GM19324 (cell line): ENCODE results near the gene NMUR1.

Experiments used
- ATAC-seq: cut with Tn5 transposase; IDR thresholded peaks from one replicate; pipeline ENCODE4 v1.9.1; 2021; ENCODE audit warnings: mild to moderate bottlenecking, moderate library complexity; ENCODE audit not compliant: unreplicated experiment, low FRiP score

The NMUR1 gene

DNA sequence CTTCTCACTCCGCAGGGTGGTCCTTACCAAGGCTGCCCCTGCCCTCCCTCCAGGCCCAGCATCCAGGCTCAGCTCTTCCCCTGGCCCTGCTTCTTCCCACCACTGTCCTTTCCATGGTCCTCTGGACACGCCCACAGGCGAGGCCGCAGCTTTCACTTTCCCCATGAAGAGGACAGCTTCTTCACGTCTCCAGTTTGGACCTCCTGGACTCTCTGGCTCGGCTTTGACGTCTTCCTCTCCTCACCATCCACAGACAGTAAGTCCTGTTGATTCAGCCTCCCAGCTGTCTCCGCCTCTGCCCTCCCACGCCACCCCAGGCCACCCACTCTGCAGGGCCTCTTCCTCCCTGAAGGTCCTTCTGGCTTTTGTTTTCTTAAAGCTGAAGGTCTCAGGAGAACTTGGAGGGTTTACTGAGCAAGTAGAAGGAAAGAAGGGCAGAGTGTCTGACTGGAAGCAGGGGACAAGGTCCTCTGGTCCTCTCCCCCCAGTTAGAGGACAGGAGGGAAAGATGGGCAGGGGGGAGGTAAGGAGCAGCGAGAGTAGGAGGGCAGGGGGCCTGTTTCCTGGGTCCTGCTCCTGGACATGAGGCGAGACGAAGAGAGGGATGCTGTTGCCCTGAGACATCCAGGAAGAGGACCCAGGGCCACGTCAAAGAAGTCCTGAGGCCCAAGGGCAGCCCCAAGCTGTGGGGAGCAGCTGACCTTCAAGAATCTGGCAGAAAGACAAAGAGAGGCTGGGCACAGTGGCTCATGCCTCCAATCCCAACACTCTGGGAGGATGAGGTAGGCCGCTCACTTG lies 24.7 kb upstream of the NMUR1 start:
- no peak for ATAC-seq

DNA sequence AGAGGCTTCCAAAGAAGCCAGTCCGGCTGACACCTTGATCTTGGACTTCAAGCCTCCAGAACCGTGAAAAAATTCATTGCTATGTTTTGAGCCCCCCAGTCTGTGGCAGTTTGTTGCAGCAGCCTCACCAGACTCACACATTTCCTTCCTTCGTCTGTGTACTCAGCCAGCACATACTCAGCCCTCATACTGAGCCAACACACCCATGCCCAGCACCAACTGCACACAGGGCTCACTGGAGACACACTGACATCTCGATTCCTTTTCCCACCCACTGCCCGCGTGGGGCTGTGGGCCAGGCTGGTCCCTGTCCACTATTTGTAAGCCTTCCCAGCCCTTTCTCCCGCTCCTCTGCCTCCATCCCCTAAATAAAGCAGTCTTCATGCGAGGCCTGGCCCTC lies 24.1 kb upstream of the NMUR1 start:
- no peak for ATAC-seq

DNA sequence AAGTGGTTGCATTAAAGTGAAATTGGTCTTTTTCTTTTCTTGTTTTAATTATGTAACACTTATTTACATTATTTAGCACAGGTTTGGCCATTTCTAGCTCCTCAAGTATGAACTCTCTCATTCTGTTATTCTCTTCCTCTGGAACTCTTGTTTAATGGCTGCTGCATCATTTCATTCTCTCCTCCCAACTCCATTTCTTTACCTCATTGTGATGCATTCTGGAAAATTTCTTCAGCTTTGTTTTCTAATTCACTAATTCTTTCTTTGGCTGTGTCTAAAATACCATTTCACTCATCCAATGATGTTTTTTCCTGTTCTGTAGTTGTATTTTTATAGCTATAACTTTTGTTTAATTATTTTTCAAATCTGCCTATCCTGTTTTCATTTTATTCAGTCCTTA lies 22.5 kb upstream of the NMUR1 start:
- ATAC-seq = no peak

GRCh38 chr2:231549446-231550239 lies 19.4 kb upstream of the NMUR1 start:
- no peak for ATAC-seq

DNA sequence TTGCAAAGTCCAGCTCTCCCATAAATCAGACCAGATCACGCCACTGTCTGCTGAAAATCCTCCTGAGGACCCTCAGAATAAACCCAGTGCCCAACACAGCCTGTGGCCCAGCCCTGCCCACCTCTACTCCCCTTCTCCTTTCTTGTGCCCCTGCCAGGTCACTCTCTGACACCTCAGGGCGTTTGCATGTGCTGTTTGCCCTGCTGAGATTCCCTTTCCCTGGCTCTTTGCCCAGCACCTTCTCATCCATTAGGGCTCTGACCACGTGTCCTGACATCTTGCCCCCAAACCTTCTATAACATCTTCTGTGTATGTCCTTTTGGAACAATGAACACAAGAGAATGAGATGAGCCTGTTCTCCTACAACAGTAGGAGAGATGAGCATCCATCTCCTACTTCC lies 18.5 kb upstream of the NMUR1 start:
- ATAC-seq = no peak

- no peak for ATAC-seq
Measured at GRCh38 chr2:231547315-231548110, 17.3 kb upstream of the NMUR1 start.

DNA sequence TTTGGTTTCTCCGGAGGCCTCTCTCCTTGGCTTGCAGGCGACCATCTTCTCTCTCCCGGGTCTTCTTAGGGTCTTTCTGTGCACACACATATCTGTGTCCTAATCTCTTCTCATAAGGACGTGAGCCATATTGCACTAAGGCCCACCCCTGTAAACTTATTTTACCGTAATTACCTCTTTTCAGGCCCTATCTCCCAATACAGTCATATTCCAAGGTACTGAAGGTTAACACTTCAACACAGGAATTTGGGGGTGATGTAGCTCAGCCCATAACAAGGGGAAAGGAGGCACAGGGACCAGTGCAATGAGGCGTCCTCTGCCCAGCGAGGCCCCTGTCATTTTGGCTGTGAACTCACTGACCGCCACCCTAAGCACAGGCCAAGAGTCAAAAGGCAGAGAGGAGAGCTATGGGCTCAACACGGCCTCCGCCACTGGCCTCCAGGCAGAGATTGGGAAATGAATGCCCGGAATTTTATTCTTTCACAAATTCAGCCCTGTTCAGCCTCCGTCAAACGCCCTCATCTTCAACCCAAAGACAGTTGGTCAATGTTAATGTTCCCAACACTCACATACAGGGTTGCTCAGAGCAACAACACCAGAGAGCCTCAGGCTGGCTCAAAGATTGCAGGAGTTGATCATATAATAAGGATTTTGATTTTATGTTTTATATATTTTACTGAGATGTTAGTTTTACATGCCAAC lies 15.9 kb upstream of the NMUR1 start:
- ATAC-seq = no peak

DNA sequence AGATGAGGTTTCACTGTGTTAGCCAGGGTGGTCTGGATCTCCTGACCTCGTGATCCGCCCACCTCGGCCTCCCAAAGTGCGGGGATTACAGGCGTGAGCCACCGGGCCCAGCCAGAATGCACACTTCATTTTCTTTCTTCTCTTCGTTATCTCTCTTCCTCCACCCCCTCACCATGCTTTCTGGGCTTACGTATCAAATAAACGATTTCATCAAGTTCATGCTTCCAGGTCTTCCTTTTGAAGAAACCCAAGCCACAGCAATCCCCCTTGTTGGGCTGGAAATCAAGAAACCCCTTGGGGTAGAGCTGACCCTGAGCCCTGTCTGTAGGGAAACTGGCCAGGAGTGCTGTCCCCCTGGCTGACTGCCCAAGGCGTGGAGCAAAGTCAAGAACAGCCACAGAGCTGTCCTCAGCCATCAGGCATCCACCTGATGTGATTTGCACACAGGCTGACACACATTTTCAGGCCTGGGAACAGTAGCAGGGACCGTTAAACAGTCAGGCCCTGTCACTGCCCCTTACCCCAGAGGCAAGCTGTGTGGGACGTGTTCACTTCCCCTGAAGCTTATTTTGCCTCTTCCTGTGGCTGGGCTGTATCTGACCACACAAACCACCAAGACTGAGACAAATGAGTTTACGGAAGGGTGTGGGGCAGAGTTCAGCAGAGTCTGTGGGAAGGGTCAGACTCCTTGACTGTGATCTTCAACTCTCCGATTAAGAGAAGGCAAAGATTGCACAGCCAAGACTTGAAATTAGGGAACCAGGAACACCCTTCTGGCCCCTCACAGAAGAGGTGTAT lies 15.1 kb upstream of the NMUR1 start:
- ATAC-seq = peak; percentile 99

- no peak for ATAC-seq
Measured at GRCh38 chr2:231542136-231542535, 11.9 kb upstream of the NMUR1 start.

- no peak for ATAC-seq
Measured at GRCh38 chr2:231541645-231542044, 11.4 kb upstream of the NMUR1 start.

DNA sequence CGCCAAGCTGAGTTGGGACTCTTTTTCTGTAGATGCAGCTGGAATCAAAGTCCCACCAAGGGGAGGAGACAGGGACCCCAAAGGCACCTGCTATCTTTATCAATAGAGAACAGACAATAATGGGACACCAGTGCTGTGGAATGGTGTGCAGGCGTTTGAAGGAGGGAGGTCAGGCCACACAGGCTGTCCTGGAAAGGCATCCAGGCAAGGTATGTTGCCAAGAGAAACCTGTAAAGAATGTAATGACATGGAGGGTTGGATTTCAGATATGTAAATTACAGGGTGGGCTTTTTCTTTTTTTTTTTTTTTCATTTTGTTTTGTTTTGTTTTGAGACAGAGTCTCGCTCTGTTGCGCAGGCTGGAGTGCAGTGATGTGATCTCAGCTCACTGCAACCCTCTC lies 9.7 kb upstream of the NMUR1 start:
- no peak for ATAC-seq

DNA sequence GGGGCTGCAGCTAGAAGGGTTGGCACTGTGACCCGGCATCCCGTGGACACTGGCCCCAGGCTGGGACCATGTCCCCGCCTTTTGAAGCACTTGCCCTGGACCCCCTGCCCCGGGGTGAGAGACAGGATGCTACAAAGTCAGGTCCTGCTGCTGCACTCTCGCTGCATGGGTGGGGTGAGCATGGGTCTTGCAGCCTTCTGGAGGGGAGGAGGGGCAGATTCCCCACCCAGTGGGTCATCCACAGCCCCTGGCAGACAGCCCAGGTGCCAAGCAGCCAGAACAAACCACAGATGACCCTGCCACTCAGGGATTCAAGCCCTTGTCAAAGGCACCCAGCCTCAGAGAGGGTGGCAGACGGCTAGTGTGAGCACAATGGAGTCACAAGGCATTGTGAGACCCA lies 5.7 kb upstream of the NMUR1 start:
- no peak for ATAC-seq

- no peak for ATAC-seq
Measured at GRCh38 chr2:231533777-231534125, 3.5 kb upstream of the NMUR1 start.

GRCh38 chr2:231533086-231533776 lies 3.0 kb upstream of the NMUR1 start:
- ATAC-seq = no peak

DNA sequence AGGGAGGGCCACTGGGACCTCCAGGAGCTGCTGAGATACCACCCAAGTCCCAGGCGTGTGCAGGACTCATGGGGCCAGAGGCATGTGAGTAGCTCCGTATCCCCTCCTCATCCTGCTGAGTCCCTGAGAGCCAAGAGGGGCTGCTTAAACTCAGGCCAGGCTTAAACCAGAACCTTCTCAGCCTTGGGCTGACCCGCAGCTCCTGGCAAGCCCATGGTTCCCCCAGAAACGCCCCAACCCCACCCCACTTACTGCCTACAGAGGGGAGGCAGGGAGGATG lies 2.5 kb upstream of the NMUR1 start:
- no peak for ATAC-seq

DNA sequence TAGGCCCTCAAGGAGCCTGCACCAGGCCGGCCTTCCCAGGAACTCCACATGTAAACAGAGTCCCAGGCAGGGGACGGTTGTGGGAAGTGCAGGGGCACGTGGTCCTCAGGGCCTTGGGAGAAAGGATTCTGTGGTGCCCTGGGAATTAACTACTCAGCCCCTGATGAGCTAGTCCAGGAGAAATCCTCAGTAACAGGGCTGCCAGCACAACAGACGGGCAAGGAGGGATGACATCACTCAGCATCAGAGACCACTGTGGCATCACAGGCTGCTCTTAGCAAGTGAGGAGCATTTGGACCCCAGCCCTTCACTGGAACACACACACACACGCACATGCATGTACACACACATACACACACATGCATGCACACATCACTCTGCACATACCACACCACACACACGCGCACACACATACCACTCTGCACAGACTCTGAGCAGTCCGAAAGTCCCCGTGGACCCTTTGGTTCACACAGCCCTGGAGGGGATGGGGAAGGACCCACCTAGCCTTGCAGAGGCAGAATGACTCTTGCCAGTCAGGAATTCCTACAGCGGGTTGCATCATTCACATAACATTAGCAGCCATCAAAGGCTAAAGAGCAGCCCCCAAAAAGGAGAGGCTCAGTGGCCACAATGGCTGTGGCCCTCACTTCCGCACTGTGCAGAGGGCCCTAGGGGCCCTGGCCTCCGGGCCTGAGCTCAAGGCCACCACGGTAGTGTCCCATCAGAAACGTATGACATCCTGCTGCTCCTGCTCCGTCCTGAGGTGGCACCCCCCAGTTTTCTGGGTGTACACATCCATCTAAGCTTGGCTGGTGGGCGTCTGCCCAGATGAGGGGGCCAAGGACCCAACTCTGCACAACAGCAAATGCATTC lies 1.9 kb upstream of the NMUR1 start:
- no peak for ATAC-seq

GRCh38 chr2:231531466-231531865 lies 1.2 kb upstream of the NMUR1 start:
- ATAC-seq = no peak

- ATAC-seq = no peak
Measured at GRCh38 chr2:231528636-231529030, 1.6 kb downstream of the NMUR1 start.
